ENCODE results near the gene MACO1. TPM values are rescaled to one million over a fixed set of nuclear protein-coding genes. Genes with fewer than 3 reads are reported as not detected.

Gene MACO1
- total RNA-seq, 1 experiment from 2014 or later: 17.4 TPM

DNA sequence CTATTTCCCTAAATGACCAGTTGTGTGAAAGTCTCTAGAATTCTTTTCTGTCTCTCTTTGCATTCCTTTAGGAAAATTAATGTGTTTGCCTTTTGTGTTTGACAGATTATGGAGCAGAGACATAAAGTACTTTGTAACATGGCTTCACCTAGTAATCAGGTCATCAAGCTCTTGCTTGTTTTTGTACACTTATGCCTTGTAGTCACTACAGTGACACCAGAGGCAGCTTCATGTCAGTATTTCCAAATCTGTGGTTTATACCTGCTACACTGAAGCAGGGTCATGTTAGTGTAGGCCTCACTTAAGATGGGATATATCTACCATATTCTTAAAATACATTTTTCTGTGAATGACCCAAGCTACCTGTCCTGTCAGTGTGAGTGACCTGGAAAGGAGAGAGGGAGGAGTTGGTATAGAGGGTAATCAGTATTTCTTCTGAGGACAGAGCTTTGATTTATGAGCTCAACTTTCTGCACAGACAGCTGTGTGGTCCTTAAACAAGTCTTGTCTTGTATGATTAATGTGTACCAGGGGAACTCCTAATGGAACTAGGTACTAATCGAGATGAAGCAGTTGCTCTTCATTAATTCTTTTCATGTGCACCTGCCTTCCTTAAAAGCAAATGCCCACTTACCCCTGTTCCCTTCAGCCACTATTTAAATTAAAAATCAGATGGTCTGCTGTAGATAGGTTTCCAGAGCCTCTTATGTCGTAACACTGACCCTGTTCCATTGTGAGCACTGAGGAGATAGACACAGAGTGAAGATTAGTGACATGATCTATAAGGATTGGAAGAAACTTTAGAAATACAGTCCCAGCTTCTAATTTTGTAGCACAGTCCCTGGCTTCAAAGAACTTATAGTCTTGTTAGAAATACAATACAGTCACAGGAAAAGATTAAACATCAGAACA is 45.7 kb downstream of the MACO1 start:
- Mint-ChIP-seq H3K4me1 (ENCODE audit: insufficient read depth, unreplicated experiment) (peaks cover 12% of the 10 kb centered on the region), H3K9me3 (ENCODE audit: unreplicated experiment) (no peaks in the 10 kb centered on the region), H3K4me3 (ENCODE audit: unreplicated experiment) (no peak overlapping the region), H3K27me3 (ENCODE audit: insufficient read depth, unreplicated experiment) (no peaks in the 10 kb centered on the region), H3K27ac (ENCODE audit: low read depth, unreplicated experiment) (peak overlapping the region; percentile 1), H3K36me3 (ENCODE audit: insufficient read depth, unreplicated experiment) (peaks cover 11% of the 10 kb centered on the region)
- TF ChIP-seq, protein P1, sequence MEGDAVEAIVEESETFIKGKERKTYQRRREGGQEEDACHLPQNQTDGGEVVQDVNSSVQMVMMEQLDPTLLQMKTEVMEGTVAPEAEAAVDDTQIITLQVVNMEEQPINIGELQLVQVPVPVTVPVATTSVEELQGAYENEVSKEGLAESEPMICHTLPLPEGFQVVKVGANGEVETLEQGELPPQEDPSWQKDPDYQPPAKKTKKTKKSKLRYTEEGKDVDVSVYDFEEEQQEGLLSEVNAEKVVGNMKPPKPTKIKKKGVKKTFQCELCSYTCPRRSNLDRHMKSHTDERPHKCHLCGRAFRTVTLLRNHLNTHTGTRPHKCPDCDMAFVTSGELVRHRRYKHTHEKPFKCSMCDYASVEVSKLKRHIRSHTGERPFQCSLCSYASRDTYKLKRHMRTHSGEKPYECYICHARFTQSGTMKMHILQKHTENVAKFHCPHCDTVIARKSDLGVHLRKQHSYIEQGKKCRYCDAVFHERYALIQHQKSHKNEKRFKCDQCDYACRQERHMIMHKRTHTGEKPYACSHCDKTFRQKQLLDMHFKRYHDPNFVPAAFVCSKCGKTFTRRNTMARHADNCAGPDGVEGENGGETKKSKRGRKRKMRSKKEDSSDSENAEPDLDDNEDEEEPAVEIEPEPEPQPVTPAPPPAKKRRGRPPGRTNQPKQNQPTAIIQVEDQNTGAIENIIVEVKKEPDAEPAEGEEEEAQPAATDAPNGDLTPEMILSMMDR (IDR thresholded peaks at IDR 0.05; ENCODE audit: unreplicated experiment): no peak
- CTCF ChIA-PET: interaction anchor here (0.7 to 3.1 kb wide), 5 partner anchors 11 to 45 kb away, joined by 3 to 16 read pairs (median 4); no protein-coding TSS in a partner anchor
- POLR2A ChIA-PET: interaction anchor here (0.7 to 1.2 kb wide), 5 partner anchors 13 to 323 kb away, joined by 3 to 4 read pairs (median 3); partner anchors contain the start of genes MACO1 and SYF2
- DNase-seq (ENCODE audit: unreplicated experiment): peak; percentile 5
- intact Hi-C loops (cut with micrococcal nuclease): no loop called here
- BruUV-seq (replicated peaks): no TSS peak

DNA sequence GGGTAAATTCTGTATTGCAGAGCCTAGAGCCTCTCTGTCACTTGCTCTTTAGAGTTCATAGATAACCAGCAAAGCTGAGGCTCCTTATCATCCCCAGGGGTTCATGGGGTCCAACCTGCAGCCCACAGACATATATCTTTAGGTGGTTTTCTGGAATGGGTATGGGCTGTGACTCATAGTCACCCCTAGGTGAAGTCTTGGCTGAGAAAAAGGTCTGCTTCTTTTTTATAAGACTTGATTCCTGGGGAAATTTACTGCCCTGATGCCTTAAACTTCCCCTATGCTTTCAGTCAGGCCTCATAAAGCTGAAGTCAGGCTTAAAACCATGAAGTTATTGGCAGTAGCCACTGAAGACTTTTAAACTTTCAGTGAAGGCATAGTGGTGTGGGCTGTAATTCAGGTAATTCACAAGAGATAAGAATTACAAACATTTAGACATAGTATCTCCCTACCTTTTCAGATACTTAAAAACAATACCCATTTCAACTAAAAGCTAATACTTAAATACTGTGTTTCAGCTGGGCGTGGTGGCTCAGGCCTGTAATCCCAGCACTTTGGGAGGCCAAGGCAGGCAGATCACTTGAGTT is 46.8 kb downstream of the MACO1 start:
- peaks cover 16% of the 10 kb centered on the region for H3K4me1 Mint-ChIP-seq (ENCODE audit: insufficient read depth, unreplicated experiment)
- intact Hi-C loops (cut with micrococcal nuclease): no loop called here
- CTCF ChIA-PET: interaction anchor here (1.0 to 3.1 kb wide), 3 partner anchors 10 to 43 kb away, joined by 4 to 16 read pairs (median 5); no protein-coding TSS in a partner anchor
- H3K27me3 Mint-ChIP-seq (ENCODE audit: insufficient read depth, unreplicated experiment): no peaks in the 10 kb centered on the region
- TF ChIP-seq, protein P1 (IDR thresholded peaks at IDR 0.05; ENCODE audit: unreplicated experiment): no peak
- no peaks in the 10 kb centered on the region for H3K9me3 Mint-ChIP-seq (ENCODE audit: unreplicated experiment)
- no peak overlapping the region for H3K4me3 Mint-ChIP-seq (ENCODE audit: unreplicated experiment)
- DNase-seq (ENCODE audit: unreplicated experiment): no peak
- no TSS peak for BruUV-seq (replicated peaks)
- H3K27ac Mint-ChIP-seq (ENCODE audit: low read depth, unreplicated experiment): peak overlapping the region; percentile 1
- POLR2A ChIA-PET: interaction anchor here (0.8 kb wide), 1 partner anchor 46 kb away, joined by 3 read pairs; no protein-coding TSS in a partner anchor
- H3K36me3 Mint-ChIP-seq (ENCODE audit: insufficient read depth, unreplicated experiment): peaks cover 11% of the 10 kb centered on the region

DNA sequence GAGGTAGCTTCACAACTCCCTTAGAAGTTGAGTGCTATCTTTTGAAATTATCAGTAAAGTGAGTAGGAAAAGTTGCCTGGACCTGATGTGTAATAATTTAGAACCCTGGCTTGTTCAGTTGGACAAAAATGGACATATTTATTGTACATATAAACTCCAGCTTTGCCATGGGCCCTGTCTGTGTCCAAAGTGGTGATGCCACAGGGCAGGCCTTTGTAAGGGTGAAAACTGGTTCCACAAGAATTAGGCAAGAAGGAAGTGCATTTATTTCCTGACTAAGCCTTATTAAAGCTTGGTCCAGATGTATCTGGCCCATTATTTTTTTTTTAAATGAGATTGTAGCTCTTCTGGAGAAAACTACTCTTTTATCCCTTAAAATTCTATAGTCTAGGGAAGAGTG is 47.9 kb downstream of the MACO1 start:
- no peak overlapping the region for H3K4me3 Mint-ChIP-seq (ENCODE audit: unreplicated experiment)
- H3K9me3 Mint-ChIP-seq (ENCODE audit: unreplicated experiment): no peaks in the 10 kb centered on the region
- ChIA-PET POLR2A (interaction anchor here (0.8 kb wide), 1 partner anchor 47 kb away, joined by 3 read pairs; no protein-coding TSS in a partner anchor), CTCF (interaction anchor here (1.1 kb wide), 1 partner anchor 42 kb away, joined by 4 read pairs; no protein-coding TSS in a partner anchor)
- no peak overlapping the region for H3K27ac Mint-ChIP-seq (ENCODE audit: low read depth, unreplicated experiment)
- TF ChIP-seq, protein P1 (IDR thresholded peaks at IDR 0.05; ENCODE audit: unreplicated experiment): no peak
- intact Hi-C loops (cut with micrococcal nuclease): no loop called here
- peaks cover 11% of the 10 kb centered on the region for H3K36me3 Mint-ChIP-seq (ENCODE audit: insufficient read depth, unreplicated experiment)
- peaks cover 18% of the 10 kb centered on the region for H3K4me1 Mint-ChIP-seq (ENCODE audit: insufficient read depth, unreplicated experiment)
- no peak for DNase-seq (ENCODE audit: unreplicated experiment)
- no TSS peak for BruUV-seq (replicated peaks)
- H3K27me3 Mint-ChIP-seq (ENCODE audit: insufficient read depth, unreplicated experiment): no peaks in the 10 kb centered on the region

DNA sequence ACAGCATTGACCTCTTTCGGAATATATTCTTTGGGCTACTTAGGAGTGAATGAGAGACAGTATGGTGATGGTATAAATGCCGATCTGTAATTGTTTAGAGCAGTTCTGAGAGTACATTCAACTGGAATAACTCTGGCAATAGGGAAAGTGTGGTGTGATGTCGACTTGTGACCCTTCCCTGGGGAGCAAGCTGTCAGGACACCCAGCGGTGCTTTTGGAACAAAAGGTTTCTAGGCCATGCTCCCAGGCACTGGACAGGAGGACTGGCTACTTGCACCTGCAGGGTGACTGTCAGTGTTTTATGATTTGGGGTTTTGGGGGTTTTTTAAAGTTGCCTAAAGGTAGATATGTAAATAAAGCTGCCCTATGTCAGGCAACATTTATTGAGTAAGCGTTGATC is 50.9 kb downstream of the MACO1 start:
- H3K9me3 Mint-ChIP-seq (ENCODE audit: unreplicated experiment): no peaks in the 10 kb centered on the region
- intact Hi-C loops (cut with micrococcal nuclease): no loop called here
- ChIA-PET CTCF (interaction anchor here (0.6 kb wide), 2 partner anchors 410 to 474 kb away, joined by 3 to 4 read pairs; no protein-coding TSS in a partner anchor), POLR2A (interaction anchor here (1.1 kb wide), 1 partner anchor 19 kb away, joined by 4 read pairs; no protein-coding TSS in a partner anchor)
- TF ChIP-seq, protein P1 (IDR thresholded peaks at IDR 0.05; ENCODE audit: unreplicated experiment): no peak
- no peak overlapping the region for H3K27ac Mint-ChIP-seq (ENCODE audit: low read depth, unreplicated experiment)
- H3K36me3 Mint-ChIP-seq (ENCODE audit: insufficient read depth, unreplicated experiment): peaks cover 16% of the 10 kb centered on the region
- H3K27me3 Mint-ChIP-seq (ENCODE audit: insufficient read depth, unreplicated experiment): no peaks in the 10 kb centered on the region
- H3K4me3 Mint-ChIP-seq (ENCODE audit: unreplicated experiment): no peak overlapping the region
- DNase-seq (ENCODE audit: unreplicated experiment): no peak
- H3K4me1 Mint-ChIP-seq (ENCODE audit: insufficient read depth, unreplicated experiment): peaks cover 12% of the 10 kb centered on the region
- BruUV-seq (replicated peaks): no TSS peak
